OCI-M1 (cell line): ENCODE data around the gene CKM.
"Not testable (repeated sequence)": the region's sequence is repeated elsewhere in the genome, so short reads cannot be mapped to it uniquely, and the experiment has no call there.

Source experiments
- DNase-seq: peaks from one replicate; lab custom pipeline; 2025; lab: John Stamatoyannopoulos, UW

The CKM gene

GRCh38 chr19:45349126-45349415, 26.4 kb upstream of the CKM start:
- no peak for DNase-seq

DNA sequence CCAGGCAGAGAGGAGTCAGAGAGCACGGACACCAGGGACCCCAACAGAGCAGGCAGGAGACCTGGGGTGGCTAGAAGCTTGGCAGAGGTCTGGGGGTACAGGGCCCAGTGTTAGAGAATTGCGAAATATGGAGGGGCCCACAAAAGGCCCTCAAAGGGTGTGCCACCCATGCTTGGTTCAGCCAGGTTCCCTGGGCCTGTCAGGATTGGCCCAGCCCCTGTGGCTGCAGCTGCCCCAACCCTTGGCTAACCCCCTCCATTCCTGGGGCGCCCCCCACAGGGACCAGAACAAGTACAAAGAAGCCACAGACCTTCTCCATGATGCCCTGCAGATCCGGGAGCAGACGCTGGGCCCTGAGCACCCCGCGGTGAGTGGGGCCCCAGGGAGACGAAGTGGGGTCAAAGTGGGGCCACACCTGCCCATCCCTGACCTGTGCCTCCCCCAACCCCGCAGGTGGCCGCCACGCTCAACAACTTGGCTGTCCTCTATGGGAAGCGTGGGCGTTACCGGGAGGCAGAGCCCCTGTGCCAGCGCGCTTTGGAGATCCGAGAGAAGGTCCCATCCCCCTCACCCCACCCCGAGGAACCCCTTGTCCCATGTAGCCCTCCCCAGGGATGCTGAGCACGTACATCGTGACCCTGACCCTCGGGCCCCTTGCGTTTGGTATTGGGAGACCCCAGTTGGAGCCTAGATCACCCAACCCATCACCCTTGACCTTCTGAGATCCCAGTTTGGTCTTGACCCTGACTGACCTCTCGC, 25.9 kb upstream of the CKM start:
- no peak for DNase-seq

DNA sequence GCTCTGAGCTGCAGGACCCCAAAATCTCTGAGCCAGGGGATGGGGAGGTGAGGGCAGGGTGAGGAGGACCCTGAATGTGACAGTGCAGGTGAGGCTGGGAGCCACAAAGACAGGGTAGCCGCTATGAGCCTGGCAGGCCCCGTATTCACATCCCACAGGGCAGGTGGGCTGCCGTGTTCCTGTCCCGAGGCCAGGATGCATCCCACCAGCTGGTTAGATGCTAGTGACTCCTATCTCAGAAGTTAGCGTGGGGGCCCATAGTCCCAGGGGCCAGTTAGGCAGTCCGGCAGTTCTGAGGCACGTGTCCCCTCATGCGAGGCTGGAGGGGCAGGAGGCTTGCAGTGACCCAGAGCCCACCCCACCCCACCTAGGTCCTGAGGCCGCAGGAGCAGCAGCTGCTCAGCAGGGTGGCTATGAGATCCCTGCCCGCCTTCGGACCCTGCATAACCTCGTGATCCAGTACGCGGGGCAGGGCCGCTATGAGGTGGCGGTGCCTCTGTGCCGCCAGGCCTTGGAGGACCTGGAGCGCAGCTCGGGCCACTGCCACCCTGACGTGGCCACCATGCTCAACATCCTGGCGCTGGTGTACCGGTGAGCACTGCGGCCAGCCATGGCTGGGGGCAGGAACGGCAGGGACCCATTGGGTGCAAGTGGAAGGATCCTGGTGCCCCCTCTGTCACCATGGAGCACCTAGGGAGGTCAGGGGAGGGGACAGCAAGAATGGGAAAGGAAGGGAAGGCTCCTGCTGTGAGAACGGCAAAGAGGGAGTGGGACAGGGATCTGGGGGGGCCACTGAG, 25.1 kb upstream of the CKM start:
- DNase-seq, result no peak

DNA sequence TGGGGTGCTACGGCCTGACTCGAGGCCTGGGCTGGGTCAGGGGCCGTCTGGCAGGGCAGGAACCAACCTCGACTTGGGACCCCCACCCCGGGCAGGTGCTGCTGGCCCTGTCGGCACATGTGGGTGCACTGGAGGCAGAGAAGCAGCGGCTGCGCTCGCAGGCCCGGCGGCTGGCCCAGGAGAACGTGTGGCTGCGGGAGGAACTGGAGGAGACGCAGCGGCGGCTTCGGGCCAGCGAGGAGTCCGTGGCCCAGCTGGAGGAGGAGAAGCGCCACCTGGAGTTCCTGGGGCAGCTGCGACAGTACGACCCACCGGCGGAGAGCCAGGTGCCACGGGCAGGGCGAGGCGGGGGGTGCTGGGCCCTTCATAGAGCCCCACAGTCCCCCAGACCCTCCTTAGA, 23.8 kb upstream of the CKM start:
- DNase-seq, result no peak

- no peak for DNase-seq
Observed at GRCh38 chr19:45345506-45345860, 22.8 kb upstream of the CKM start.

DNA sequence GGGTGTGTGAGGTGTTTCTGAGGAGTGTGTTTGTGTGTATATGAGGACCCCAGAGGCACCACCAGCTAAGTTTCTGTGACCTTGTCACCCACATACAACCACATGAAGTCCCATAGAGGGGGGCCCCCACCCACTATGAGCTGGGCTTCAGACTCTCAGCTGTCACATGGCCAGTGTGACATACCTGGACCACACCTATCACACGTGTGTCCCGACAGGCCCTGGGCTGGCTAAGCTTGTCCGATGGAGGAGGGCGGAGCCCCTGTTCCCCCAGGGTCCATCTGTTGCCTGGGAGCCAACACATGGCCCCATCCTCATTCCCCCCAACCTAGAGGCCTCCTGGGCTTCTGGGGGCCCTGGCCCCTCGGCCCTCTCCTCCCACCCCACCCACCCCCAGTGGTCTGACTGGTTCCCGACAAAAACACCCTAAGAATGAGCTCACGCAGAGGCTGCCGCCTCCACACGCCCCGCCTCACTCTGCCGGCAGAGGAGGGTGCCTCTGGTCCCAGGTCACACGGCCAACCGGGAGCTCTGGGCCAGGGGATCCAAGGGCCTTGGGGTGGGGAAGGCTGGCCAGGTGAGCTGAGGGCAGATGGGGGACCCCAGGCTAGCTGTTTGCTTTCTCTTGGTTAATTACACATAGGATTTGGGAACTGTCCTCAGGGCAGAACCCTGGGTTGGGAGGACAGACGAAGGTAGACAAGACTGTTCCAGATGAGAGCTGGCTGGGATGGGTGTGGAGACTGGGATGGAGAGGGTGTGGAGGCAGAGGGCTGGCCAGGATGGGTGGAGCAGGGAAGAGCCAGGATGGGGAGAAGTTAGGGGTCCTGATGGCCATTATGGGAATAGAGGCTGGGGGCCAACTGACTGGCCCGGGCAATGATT, 22.2 kb upstream of the CKM start:
- DNase-seq, result no peak

DNA sequence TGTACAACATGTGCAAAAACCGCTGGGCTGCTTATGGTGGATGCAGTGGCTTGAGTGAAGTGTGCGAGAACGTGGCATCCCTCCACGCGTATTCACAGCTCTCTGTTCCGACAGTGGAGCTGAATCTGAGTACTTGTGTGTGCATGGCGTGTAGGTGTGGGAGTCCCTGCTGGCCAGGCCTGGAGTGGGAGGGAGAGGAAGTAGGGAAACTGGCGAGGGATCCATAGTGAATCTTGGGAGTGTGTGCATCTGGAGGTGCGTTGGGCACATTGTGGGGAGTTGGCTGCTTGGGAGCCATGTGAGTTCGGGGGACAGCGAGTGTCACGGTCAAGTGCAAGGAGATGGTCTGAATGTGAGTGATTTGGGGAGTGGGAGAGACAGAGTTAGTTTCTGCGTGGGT, 20.2 kb upstream of the CKM start:
- DNase-seq, result no peak

DNA sequence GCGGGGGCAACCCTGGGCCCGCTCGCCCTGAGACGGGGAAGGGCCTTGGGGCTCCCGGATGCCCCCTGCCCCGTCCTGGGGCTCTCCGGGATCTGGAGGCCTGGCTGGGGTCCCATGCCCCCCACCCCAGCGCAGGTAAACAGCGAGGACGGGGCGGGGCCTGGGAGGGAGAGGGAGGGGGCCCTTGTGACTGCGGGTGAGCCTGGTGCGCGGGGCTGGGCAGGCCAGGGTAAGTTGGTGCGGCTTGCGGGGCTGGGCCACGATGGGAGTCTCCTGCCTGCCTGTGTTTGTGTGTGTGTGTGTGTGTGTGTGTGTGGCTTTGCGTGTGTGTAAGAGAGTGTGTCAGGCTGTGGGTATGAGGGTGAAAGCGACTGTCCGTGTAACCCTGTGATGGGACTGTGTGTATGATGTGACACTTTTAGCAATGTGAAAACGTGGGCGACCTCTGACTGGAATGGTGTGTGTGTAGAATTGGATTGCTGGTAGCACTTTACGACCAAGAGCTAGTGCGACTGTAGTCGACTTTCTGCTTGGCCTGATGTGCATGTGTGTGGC, 18.3 kb upstream of the CKM start:
- no peak for DNase-seq

DNA sequence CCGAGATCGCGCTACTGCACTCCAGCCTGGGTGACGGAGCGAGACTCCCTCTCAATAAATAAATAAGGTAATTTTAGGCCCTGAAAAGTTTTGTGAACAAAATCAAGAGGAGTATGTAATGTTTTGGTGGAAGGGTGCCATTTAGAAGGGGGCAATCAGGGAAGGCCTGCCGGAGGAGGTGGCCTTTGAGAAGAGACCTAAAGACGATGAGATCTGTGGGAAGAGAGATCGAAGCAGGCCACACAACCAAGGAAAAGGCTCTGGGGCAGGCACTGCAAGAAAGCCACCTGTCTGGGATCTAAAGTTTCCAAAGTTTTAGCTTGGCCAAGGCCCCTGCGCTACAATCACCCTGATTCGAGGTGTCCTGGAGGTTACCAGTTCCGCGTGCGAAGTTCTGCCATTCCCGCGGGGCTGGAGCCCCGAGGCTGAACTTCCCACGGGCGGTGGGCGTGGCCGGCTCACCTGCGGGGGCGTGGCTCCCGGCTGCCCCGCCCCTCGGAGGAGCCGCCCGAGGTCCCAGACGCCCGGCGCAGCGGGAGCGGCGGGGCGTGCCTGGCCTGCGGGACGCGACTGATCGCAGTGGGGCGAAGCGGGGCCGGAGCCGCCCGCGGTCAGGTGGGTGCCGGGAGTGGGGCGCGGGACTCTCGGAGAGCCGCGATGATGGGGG, 17.7 kb upstream of the CKM start, which contains the start of gene KLC3:
TSS of gene KLC3 (plus strand) at position 519 of the 667 bp plus-strand sequence. CDS start 4,792 bp downstream, outside the sequence.
- DNase-seq, result peak; percentile 31

DNA sequence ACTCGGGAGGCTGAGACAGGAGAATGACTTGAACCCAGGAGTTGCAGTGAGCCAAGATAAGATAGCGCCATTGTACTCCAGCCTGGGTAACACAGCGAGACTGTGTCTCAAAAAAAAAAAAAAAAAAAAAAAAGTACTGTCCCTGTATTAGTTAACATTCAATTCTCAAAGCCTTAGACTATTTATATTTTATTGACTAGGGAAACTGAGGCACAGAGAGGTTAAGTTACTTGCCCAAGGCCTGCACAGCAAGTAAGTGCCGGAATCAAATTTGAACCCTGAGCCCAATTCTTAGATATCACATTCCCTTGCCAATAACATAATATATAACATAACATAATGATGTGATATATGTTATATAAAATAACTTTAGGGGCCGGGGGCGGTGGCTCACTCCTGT, 17.0 kb upstream of the CKM start:
- no peak for DNase-seq

- no peak for DNase-seq
Observed at GRCh38 chr19:45336696-45337251, 14.1 kb upstream of the CKM start.

- DNase-seq, result not testable (repeated sequence)
Observed at GRCh38 chr19:45334881-45335280, 12.2 kb upstream of the CKM start.

DNA sequence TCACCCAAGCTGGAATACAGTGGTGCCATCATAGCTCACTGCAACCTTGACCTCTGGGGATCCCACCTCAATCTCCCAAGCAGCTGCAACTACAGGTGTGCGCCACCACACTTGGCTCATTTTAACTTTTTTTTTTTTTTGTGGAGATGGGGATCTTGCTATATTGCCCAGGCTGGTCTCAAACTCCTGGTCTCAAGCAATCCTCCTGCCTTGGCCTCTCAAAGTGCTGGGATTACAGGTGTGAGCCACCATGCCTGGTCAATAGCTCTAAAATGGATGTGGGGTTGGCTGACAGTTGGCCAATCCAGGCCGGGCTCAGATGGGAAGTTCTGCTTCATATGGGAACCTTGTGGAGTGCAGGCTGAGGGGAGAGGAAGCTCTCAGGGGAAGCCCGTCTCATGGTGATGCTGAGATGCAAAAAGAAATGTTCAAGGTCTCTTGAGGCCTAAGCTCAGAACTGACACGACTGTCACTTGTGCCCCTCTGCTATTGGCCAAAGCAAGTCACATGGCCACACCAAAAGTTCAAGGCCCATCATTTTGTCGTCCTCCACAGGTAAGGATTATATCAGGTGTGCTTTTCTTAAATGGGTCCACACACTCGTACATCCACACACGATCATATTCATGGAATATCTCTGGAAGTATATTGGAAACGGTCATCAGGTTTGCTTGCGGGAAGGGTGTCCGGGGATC, 11.1 kb upstream of the CKM start:
- no peak for DNase-seq

GRCh38 chr19:45331411-45331810, 8.7 kb upstream of the CKM start:
- DNase-seq, result no peak

- no peak for DNase-seq
Observed at GRCh38 chr19:45327404-45328143, 4.9 kb upstream of the CKM start.

- no peak for DNase-seq
Observed at GRCh38 chr19:45324349-45324907, 1.8 kb upstream of the CKM start.

DNA sequence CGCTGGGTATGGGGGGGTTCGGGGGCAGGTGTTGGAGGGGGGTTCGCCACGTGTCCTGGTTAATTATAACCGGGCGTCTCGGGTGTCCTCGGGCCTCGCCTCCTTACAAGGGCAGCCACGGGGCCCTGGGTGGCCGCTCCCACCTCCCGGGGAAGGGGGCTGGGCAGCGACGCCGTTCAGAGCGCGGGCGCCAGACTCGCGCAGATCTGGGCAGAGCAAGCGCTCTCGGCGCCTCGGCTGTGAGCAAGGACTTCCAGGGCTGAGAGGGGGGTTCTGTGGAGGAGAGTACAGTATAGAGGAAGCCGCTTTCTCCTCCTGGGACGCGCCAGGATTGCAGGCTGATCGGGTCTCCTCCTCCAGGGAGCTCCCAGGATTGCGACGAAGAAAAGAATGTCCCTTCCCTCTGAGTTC, 1.0 kb upstream of the CKM start:
- DNase-seq, result no peak

- DNase-seq, result no peak
Observed at GRCh38 chr19:45322311-45322710, 364 bp downstream of the CKM start.

GRCh38 chr19:45321848-45322247, 827 bp downstream of the CKM start:
- DNase-seq, result no peak
